GM12878 (cell line): ENCODE data around the gene CA7. TPM values are rescaled to one million over a fixed set of nuclear protein-coding genes. Genes with fewer than 3 reads are reported as not detected.

Experiments used
- ATAC-seq: fragments of 200-7000 bp; cut with Tn5 transposase; 3 replicates; pipeline ENCODE4 v1.9.1; 2020; ENCODE audit warnings: mild to moderate bottlenecking, moderate library complexity
- BruUV-seq: library from RNA; stranded (reverse); fragments of 400-500 nt; replicated peaks from 2 replicates; lab custom pipeline; 2021; lab: Mats Ljungman, UMichigan
- CTCF ChIA-PET: fragments of 300-600 bp; sonication (Branson Sonifier 250); formaldehyde crosslinking; extraction: SDS; loops from one replicate; lab custom pipeline; 2021; ENCODE audit warnings: inconsistent platforms; lab: Yijun Ruan, JAX
- POLR2A ChIA-PET: fragments of 350-600 bp; formaldehyde crosslinking; extraction: SDS; loops from one replicate; lab custom pipeline; 2021; ENCODE audit warnings: inconsistent platforms; lab: Charles Lee
- RAD21 ChIA-PET: fragments of 300-600 bp; sonication (Branson Sonifier 250); formaldehyde crosslinking; loops from one replicate; lab custom pipeline; 2023; ENCODE audit warnings: antibody characterized with exemption; ENCODE audit not compliant: unreplicated experiment; lab: Charles Lee
- SMC1A ChIA-PET: fragments of 300-600 bp; sonication (Branson Sonifier 250); formaldehyde crosslinking; loops from one replicate; lab custom pipeline; 2023; ENCODE audit not compliant: unreplicated experiment, uncharacterized antibody; lab: Charles Lee
- DNase-seq: peaks from one replicate; pipeline ENCODE4 v3.0.0-alpha.2; 2011; ENCODE audit warnings: low read depth, low spot score
- FAIRE-seq: peaks from 3 replicates; lab custom pipeline; 2011; peaks lifted over from hg19 to GRCh38; lab: Jason Lieb, UNC
- H2AFZ ChIP-seq: 2 replicates; pipeline ENCODE4 v1.6.0; 2011; ENCODE audit warnings: low read depth, low read length, control low read depth; ENCODE audit not compliant: control insufficient read depth
- H3K27ac ChIP-seq: 2 replicates; pipeline ENCODE4 v1.5.1; 2011; ENCODE audit warnings: control low read depth; ENCODE audit not compliant: control insufficient read depth, insufficient read depth
- H3K27me3 ChIP-seq, 2 experiments: replicated peaks in 1 of 2; 2 replicates each; pipeline versions ENCODE4 v1.6.0 to v1.6.1; 2011; ENCODE audit warnings: low read length in 1 of 2; ENCODE audit not compliant: control insufficient read depth in 2 of 2, insufficient read depth in 2 of 2
- H3K36me3 ChIP-seq, 2 experiments: 2 replicates each; pipeline ENCODE4 v1.5.1; 2011; ENCODE audit warnings: low read length in 1 of 2; ENCODE audit not compliant: control insufficient read depth in 2 of 2, insufficient read depth in 2 of 2
- H3K4me1 ChIP-seq: 2 replicates; pipeline ENCODE4 v1.6.1; 2011; ENCODE audit warnings: mild to moderate bottlenecking, low read length, moderate library complexity, mixed read lengths; ENCODE audit not compliant: control insufficient read depth, insufficient read depth
- H3K4me2 ChIP-seq: 2 replicates; pipeline ENCODE4 v1.6.0; 2011; ENCODE audit warnings: control low read depth; ENCODE audit not compliant: control insufficient read depth, insufficient read depth
- H3K4me3 ChIP-seq: fragments of 200-600 bp; sonication (generic); 2 replicates; pipeline ENCODE4 v1.5.1; 2016
- H3K79me2 ChIP-seq: 2 replicates; pipeline ENCODE4 v1.6.0; 2011; ENCODE audit warnings: low read length; ENCODE audit not compliant: control insufficient read depth, insufficient read depth
- H3K9ac ChIP-seq: 2 replicates; pipeline ENCODE4 v1.8.0; 2011; ENCODE audit warnings: low read length, control low read depth, mixed read lengths; ENCODE audit not compliant: control insufficient read depth, insufficient read depth
- H3K9me3 ChIP-seq: replicated peaks from 3 replicates; pipeline ENCODE4 v1.5.1; 2011; ENCODE audit warnings: mild to moderate bottlenecking, low read length; ENCODE audit not compliant: control insufficient read depth, insufficient read depth
- H4K20me1 ChIP-seq: 2 replicates; pipeline ENCODE4 v1.6.0; 2011; ENCODE audit not compliant: control insufficient read depth, insufficient read depth
- NFYB ChIP-seq: IDR thresholded peaks from 2 replicates; pipeline ENCODE4 v1.6.1; 2011; ENCODE audit warnings: low read depth, mild to moderate bottlenecking, low read length, improper control_type of control experiment, moderate library complexity; ENCODE audit not compliant: insufficient read depth
- PAX5 ChIP-seq: IDR thresholded peaks from 2 replicates; pipeline ENCODE4 v1.6.1; 2011; ENCODE audit warnings: low read depth, low read length, borderline replicate concordance
- POLR2A ChIP-seq: IDR thresholded peaks from 2 replicates; pipeline ENCODE4 v1.6.1; 2011; ENCODE audit warnings: low read depth, mild to moderate bottlenecking, low read length
- POLR2AphosphoS5 ChIP-seq: IDR thresholded peaks from 2 replicates; pipeline ENCODE4 v1.6.1; 2011; ENCODE audit warnings: mild to moderate bottlenecking, low read length, inconsistent platforms
- RAD21 ChIP-seq: IDR thresholded peaks from 2 replicates; pipeline ENCODE4 v1.6.1; 2011; ENCODE audit warnings: mild to moderate bottlenecking, low read depth, low read length, moderate library complexity; ENCODE audit not compliant: insufficient read depth
- RB1 ChIP-seq: fragments of 450-650 bp; formaldehyde crosslinking; IDR thresholded peaks from 2 replicates; pipeline ENCODE4 v1.6.1; 2017; ENCODE audit warnings: mild to moderate bottlenecking, borderline replicate concordance
- ZBED1 ChIP-seq: IDR thresholded peaks from 2 replicates; pipeline ENCODE4 v1.6.1; 2016; ENCODE audit warnings: borderline replicate concordance
- ZNF24 ChIP-seq: fragments of 450-650 bp; IDR thresholded peaks from 2 replicates; pipeline ENCODE4 v1.6.1; 2017; ENCODE audit warnings: antibody characterized with exemption, mild to moderate bottlenecking
- WGBS: methylation state at CpG from one replicate; pipeline ENCODE4 v1.1.6; 2016; ENCODE audit warnings: low lambda C conversion rate; ENCODE audit not compliant: insufficient replicate concordance, insufficient coverage; ENCODE audit errors: missing lambda C conversion rate; 5-methylcytosine and 5-hydroxymethylcytosine counted together
- in situ Hi-C: fragments of 300-500 bp; cut with MboI; formaldehyde crosslinking; loops from 9 replicates; pipeline ENCODE4 v1.14.3; 2018; ENCODE audit warnings: mixed read lengths
- intact Hi-C: fragments of 100-400 bp; cut with micrococcal nuclease; formaldehyde crosslinking; loops from one replicate; pipeline ENCODE4 v1.14.2; 2022; ENCODE audit not compliant: unreplicated experiment
- polyA plus RNA-seq, 11 experiments: library from polyadenylated mRNA; depleted of rRNA in 4 of 11; unstranded in 6 of 11; stranded (reverse) in 5 of 11; fragments of >200 nt; fragmentation: Nextera tagmentation in 4 of 11; fragmentation: Illumina TruSeq in 1 of 11; extraction: Ambion mirVana in 4 of 11; extraction: Trizol in 1 of 11; gene quantifications; 1 replicate in 1 of 11; 2 replicates in 10 of 11; pipeline versions ENCODE4 v1.2.1 to v1.2.3, GENCODE V29; 2011 to 2016; ENCODE audit warnings: inconsistent platforms in 2 of 11, missing spikeins in 2 of 11, low read depth in 1 of 11
- total RNA-seq, 4 experiments: library from RNA; depleted of rRNA in 3 of 4; stranded (reverse); fragments of >200 nt in 3 of 4; fragmentation: Illumina TruSeq in 1 of 4; extraction: Trizol in 1 of 4; gene quantifications; 2 replicates each; pipeline versions ENCODE4 v1.2.1 to v1.2.3, GENCODE V29; 2013 to 2021
- TF ChIP-seq, protein P1 (sequence below): fragments of 450-650 bp; formaldehyde crosslinking; IDR thresholded peaks from 2 replicates; pipeline ENCODE4 v1.4.0; 2020; ENCODE audit warnings: mild to moderate bottlenecking, moderate library complexity
- TF ChIP-seq, protein P2 (sequence below): IDR thresholded peaks from 2 replicates; pipeline ENCODE4 v1.6.1; 2011; ENCODE audit warnings: mild to moderate bottlenecking, low read depth, low read length, moderate library complexity; ENCODE audit not compliant: insufficient replicate concordance

CA7 gene
- total and polyA plus RNA-seq, 10 of the 15 experiments (the other 5 are each of a cell fraction or from before 2014, with no cell fraction given) = 0.04 TPM; not detected in 9

DNA sequence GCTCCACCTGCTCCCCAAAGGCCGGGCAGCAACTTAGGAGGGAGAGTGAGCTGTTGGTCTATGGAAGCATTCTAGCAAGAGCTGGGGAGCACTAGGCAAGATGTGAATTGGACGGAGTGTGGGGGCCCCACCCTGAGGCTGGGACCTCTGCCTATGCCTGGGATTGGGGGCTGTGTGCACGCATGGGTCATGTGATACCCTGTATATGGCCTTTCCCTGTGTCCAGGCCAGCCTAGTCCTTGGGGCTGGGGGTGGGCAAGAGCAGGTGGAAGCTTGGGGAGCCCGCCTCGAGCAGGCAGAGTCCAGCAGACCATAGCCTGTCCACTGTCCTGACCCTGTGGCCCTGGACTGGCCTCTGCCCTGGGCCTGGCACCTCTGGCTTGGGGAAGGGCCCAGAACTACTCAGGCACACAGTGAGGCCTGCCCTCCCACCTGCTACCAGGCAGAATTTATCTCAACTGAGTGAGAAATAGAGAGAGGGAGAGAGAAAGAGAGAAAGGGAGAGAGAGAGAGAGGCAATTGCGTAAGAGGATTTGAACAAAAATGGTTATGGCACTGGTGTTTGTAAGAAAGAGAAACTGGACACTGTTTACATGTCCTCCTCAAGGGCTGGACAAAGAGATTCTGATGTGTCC, 55.2 kb downstream of the CA7 start (continued):
- TF ChIP-seq, protein P1, sequence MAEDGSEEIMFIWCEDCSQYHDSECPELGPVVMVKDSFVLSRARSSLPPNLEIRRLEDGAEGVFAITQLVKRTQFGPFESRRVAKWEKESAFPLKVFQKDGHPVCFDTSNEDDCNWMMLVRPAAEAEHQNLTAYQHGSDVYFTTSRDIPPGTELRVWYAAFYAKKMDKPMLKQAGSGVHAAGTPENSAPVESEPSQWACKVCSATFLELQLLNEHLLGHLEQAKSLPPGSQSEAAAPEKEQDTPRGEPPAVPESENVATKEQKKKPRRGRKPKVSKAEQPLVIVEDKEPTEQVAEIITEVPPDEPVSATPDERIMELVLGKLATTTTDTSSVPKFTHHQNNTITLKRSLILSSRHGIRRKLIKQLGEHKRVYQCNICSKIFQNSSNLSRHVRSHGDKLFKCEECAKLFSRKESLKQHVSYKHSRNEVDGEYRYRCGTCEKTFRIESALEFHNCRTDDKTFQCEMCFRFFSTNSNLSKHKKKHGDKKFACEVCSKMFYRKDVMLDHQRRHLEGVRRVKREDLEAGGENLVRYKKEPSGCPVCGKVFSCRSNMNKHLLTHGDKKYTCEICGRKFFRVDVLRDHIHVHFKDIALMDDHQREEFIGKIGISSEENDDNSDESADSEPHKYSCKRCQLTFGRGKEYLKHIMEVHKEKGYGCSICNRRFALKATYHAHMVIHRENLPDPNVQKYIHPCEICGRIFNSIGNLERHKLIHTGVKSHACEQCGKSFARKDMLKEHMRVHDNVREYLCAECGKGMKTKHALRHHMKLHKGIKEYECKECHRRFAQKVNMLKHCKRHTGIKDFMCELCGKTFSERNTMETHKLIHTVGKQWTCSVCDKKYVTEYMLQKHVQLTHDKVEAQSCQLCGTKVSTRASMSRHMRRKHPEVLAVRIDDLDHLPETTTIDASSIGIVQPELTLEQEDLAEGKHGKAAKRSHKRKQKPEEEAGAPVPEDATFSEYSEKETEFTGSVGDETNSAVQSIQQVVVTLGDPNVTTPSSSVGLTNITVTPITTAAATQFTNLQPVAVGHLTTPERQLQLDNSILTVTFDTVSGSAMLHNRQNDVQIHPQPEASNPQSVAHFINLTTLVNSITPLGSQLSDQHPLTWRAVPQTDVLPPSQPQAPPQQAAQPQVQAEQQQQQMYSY = no peak
- TF ChIP-seq POLR2AphosphoS5 = no peak

DNA sequence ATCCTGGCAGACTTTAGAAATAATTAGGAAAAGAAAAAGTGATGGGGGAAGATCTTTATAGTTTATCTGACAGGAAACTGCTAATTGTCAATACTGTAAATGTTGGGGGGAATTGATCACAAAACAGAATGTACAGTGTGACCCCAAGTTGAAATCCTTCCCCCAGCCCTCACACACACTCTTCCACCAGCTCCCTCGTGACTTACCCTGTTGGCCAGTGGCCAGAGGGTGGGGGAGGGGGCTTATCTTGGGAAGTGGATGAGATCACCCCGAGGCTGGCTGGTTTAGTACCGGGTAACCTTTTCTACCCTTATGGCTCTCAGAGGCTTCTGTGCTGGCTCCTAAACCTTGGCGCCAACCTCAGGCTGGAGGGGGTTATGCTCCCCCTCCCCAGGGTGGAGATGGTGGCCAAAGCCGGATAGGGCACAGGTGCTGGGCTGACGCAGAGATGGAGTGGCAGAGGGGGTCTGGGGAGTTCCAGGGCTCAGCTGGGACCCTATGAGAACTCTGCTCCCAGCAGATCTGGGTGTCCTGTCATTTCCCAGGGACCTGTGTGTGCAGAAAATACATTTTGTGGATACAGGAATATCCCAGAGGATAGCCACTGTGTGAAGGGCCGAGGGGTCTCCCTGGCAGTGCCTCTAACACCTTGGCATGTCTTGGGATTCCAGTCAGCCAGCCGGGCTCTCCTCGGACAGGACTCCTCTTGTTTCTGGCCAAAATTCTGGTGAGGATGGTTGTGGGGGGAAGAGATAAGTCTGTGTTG, 55.9 kb downstream of the CA7 start:
- ChIA-PET POLR2A (interaction anchor here (0.8 kb wide), 1 partner anchor 42 kb away, joined by 3 read pairs; no protein-coding TSS in a partner anchor), CTCF (interaction anchor here (1.0 to 1.5 kb wide), 2 partner anchors 16 to 19 kb away, joined by 3 to 4 read pairs; partner anchors contain the start of gene PDP2), SMC1A (no interaction called here), RAD21 (interaction anchor here (0.8 kb wide), 1 partner anchor 19 kb away, joined by 3 read pairs; no protein-coding TSS in a partner anchor)
- intact Hi-C loops (no loop called here), in situ Hi-C loops (no loop called here)
- Histone ChIP-seq H3K4me3 (no peak overlapping the region), H3K9ac (no peak overlapping the region), H3K4me2 (no peak overlapping the region), H3K27me3 (no peaks in the 10 kb centered on the region), H3K27ac (no peak overlapping the region), H2AFZ (no peak overlapping the region), H3K79me2 (no peaks in the 10 kb centered on the region), H3K36me3 (no peaks in the 10 kb centered on the region), H3K4me1 (no peaks in the 10 kb centered on the region), H3K9me3 (no peaks in the 10 kb centered on the region), H4K20me1 (no peaks in the 10 kb centered on the region)
- TF ChIP-seq ZNF24 = no peak
- TF ChIP-seq PAX5 = no peak
- no peak for TF ChIP-seq RB1
- TF ChIP-seq ZBED1 = no peak
- TF ChIP-seq NFYB = no peak
- TF ChIP-seq RAD21 = no peak
- TF ChIP-seq, protein P2, sequence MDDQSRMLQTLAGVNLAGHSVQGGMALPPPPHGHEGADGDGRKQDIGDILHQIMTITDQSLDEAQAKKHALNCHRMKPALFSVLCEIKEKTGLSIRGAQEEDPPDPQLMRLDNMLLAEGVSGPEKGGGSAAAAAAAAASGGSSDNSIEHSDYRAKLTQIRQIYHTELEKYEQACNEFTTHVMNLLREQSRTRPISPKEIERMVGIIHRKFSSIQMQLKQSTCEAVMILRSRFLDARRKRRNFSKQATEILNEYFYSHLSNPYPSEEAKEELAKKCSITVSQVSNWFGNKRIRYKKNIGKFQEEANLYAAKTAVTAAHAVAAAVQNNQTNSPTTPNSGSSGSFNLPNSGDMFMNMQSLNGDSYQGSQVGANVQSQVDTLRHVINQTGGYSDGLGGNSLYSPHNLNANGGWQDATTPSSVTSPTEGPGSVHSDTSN = no peak
- TF ChIP-seq POLR2A = no peak
- BruUV-seq = no TSS peak
- ATAC-seq (no peak), FAIRE-seq (no peak), DNase-seq (no peak)
- 37% methylated on average over 9 of the region's 9 CpGs for WGBS
